ENCODE data around the gene DPP8. TPM values are rescaled to one million over a fixed set of nuclear protein-coding genes. Genes with fewer than 3 reads are reported as not detected.

The DPP8 gene
- total and polyA plus RNA-seq, 5 donors from 2014 or later = 43.1 to 52.4 (median 43.8) TPM

- Mint-ChIP-seq H3K4me1 (peaks cover 0 to 9% (median 1%) of the 10 kb centered on the region in 4 donors), H3K9me3 (peaks cover 0 to 2% (median 0%) of the 10 kb centered on the region in 7 donors), H3K36me3 (no peaks in the 10 kb centered on the region), H3K4me3 (no peak overlapping the region), H3K27ac (no peak overlapping the region), H3K27me3 (peaks cover 56% of the 10 kb centered on the region)
- no peak for DNase-seq
- Histone ChIP-seq H3K27ac (ENCODE audit: insufficient read depth, low read length, poor library complexity, severe bottlenecking) (no peak overlapping the region), H3K9me3 (ENCODE audit: control insufficient read depth in 2 of 2, low read length in 2 of 2) (no peaks in the 10 kb centered on the region), H3K36me3 (ENCODE audit: control insufficient read depth, insufficient read depth, low read length) (no peaks in the 10 kb centered on the region), H3K27me3 (ENCODE audit: control insufficient read depth, insufficient read depth, low read length) (peaks cover 23% of the 10 kb centered on the region), H3K4me1 (ENCODE audit: control insufficient read depth, insufficient read depth, low read length, poor library complexity, severe bottlenecking) (no peaks in the 10 kb centered on the region), H3K4me3 (ENCODE audit: low read depth, low read length) (no peak overlapping the region)
- ATAC-seq (ENCODE audit: low read depth in 2 of 2) = no peak
Observed at GRCh38 chr15:65394936-65395335, 122.6 kb downstream of the DPP8 start.

- no peak for DNase-seq
- Mint-ChIP-seq H3K4me1 (peaks cover 0 to 9% (median 1%) of the 10 kb centered on the region in 4 donors), H3K27me3 (peaks cover 58% of the 10 kb centered on the region), H3K36me3 (no peaks in the 10 kb centered on the region), H3K27ac (no peak overlapping the region), H3K4me3 (no peak overlapping the region), H3K9me3 (peaks cover 0 to 2% (median 0%) of the 10 kb centered on the region in 7 donors)
- Histone ChIP-seq H3K4me1 (ENCODE audit: control insufficient read depth, insufficient read depth, low read length, poor library complexity, severe bottlenecking) (no peaks in the 10 kb centered on the region), H3K9me3 (ENCODE audit: control insufficient read depth in 2 of 2, low read length in 2 of 2) (no peaks in the 10 kb centered on the region), H3K4me3 (ENCODE audit: low read depth, low read length) (no peak overlapping the region), H3K36me3 (ENCODE audit: control insufficient read depth, insufficient read depth, low read length) (no peaks in the 10 kb centered on the region), H3K27ac (ENCODE audit: insufficient read depth, low read length, poor library complexity, severe bottlenecking) (no peak overlapping the region), H3K27me3 (ENCODE audit: control insufficient read depth, insufficient read depth, low read length) (peaks cover 23% of the 10 kb centered on the region)
- no peak for ATAC-seq (ENCODE audit: low read depth in 2 of 2)
Observed at GRCh38 chr15:65394280-65394789, 123.2 kb downstream of the DPP8 start.

- no peaks in the 10 kb centered on the region for H3K4me1 ChIP-seq (ENCODE audit: control insufficient read depth, insufficient read depth, low read length, poor library complexity, severe bottlenecking)
- no peaks in the 10 kb centered on the region for H3K36me3 ChIP-seq (ENCODE audit: control insufficient read depth, insufficient read depth, low read length)
- Mint-ChIP-seq H3K27ac (no peak overlapping the region), H3K27me3 (peaks cover 61% of the 10 kb centered on the region), H3K9me3 (peaks cover 0 to 2% (median 0%) of the 10 kb centered on the region in 7 donors), H3K4me1 (peaks cover 0 to 9% (median 1%) of the 10 kb centered on the region in 4 donors), H3K4me3 (no peak overlapping the region), H3K36me3 (no peaks in the 10 kb centered on the region)
- no peak overlapping the region for H3K4me3 ChIP-seq (ENCODE audit: low read depth, low read length)
- no peak overlapping the region for H3K27ac ChIP-seq (ENCODE audit: insufficient read depth, low read length, poor library complexity, severe bottlenecking)
- H3K27me3 ChIP-seq (ENCODE audit: control insufficient read depth, insufficient read depth, low read length) = peaks cover 21% of the 10 kb centered on the region
- ATAC-seq (ENCODE audit: low read depth in 2 of 2) (no peak), DNase-seq (no peak)
- no peaks in the 10 kb centered on the region for H3K9me3 ChIP-seq (ENCODE audit: control insufficient read depth in 2 of 2, low read length in 2 of 2)
Observed at GRCh38 chr15:65393557-65393956, 123.9 kb downstream of the DPP8 start.

GRCh38 chr15:65393091-65393490, 124.4 kb downstream of the DPP8 start:
- Mint-ChIP-seq H3K4me1 (peaks cover 0 to 9% (median 1%) of the 10 kb centered on the region in 4 donors), H3K36me3 (no peaks in the 10 kb centered on the region), H3K27ac (no peak overlapping the region), H3K27me3 (peaks cover 59% of the 10 kb centered on the region), H3K4me3 (no peak overlapping the region), H3K9me3 (peaks cover 0 to 2% (median 0%) of the 10 kb centered on the region in 7 donors)
- Histone ChIP-seq H3K36me3 (ENCODE audit: control insufficient read depth, insufficient read depth, low read length) (no peaks in the 10 kb centered on the region), H3K27me3 (ENCODE audit: control insufficient read depth, insufficient read depth, low read length) (peaks cover 21% of the 10 kb centered on the region), H3K9me3 (ENCODE audit: control insufficient read depth in 2 of 2, low read length in 2 of 2) (no peaks in the 10 kb centered on the region), H3K27ac (ENCODE audit: insufficient read depth, low read length, poor library complexity, severe bottlenecking) (no peak overlapping the region), H3K4me1 (ENCODE audit: control insufficient read depth, insufficient read depth, low read length, poor library complexity, severe bottlenecking) (no peaks in the 10 kb centered on the region), H3K4me3 (ENCODE audit: low read depth, low read length) (no peak overlapping the region)
- no peak for ATAC-seq (ENCODE audit: low read depth in 2 of 2)
- no peak for DNase-seq

Other genes with a start within 250 kb of the DPP8 start
- gene PARP16, start 230.8 kb downstream of the DPP8 start, total RNA-seq = 14.9 TPM
- 10 to 100 TPM; 20.4 to 25.9 (median 22.3) TPM for gene PARP16, start 230.8 kb downstream of the DPP8 start, polyA plus RNA-seq
- gene RNU5A-1, start 221.6 kb downstream of the DPP8 start, total RNA-seq = not detected
- not detected for gene RNU5A-1, start 221.6 kb downstream of the DPP8 start, polyA plus RNA-seq
- not detected for gene RNU5B-1, start 213.0 kb downstream of the DPP8 start, total RNA-seq
- gene RNU5B-1, start 213.0 kb downstream of the DPP8 start, polyA plus RNA-seq = not detected
- not detected for gene IGDCC3, start 139.7 kb downstream of the DPP8 start, total RNA-seq
- gene IGDCC3, start 139.7 kb downstream of the DPP8 start, polyA plus RNA-seq = not detected
- 0.10 TPM for gene IGDCC4, start 94.7 kb downstream of the DPP8 start, total RNA-seq
- under 1 TPM in 1 of 4 donors, not detected in 3; 0.26 TPM for gene IGDCC4, start 94.7 kb downstream of the DPP8 start, polyA plus RNA-seq
- gene HACD3, start 12.8 kb upstream of the DPP8 start, total RNA-seq = 16.5 TPM
- gene HACD3, start 12.8 kb upstream of the DPP8 start, polyA plus RNA-seq = 10 to 100 TPM; 32.7 to 43.8 (median 36.7) TPM
- 22.7 TPM for gene INTS14, start 93.4 kb upstream of the DPP8 start, total RNA-seq
- 10 to 100 TPM; 28.2 to 40.6 (median 33.2) TPM for gene INTS14, start 93.4 kb upstream of the DPP8 start, polyA plus RNA-seq
- 5.2 TPM for gene SLC24A1, start 104.2 kb upstream of the DPP8 start, total RNA-seq
- 1 to 10 TPM; 1.5 to 3.8 (median 2.0) TPM for gene SLC24A1, start 104.2 kb upstream of the DPP8 start, polyA plus RNA-seq